Measurements from ENCODE around the gene STARD7.
"Not testable (repeated sequence)": the region's sequence is repeated elsewhere in the genome, so short reads cannot be mapped to it uniquely, and the experiment has no call there.

STARD7 gene

DNA sequence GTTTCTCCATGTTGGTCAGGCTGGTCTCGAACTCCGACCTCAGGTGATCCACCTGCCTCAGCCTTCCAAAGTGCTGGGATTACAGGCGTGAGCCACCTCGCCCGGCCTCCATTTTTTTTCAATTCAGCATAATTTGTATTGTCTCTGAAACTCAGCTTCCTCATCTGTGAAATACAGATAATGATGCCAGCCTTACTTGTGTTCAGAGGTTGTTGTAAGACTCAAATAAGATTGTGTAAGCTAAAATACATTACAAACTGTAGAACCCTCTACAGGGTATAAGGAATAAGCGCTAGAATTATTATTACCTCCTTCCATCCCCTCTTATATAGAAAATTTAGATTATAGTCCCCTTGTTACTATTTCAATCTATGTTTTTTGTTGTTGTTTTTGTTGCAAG, 24.8 kb upstream of the STARD7 start:
- no peak for DNase-seq

GRCh38 chr2:96231316-96231715, 22.7 kb upstream of the STARD7 start:
- DNase-seq = no peak

DNA sequence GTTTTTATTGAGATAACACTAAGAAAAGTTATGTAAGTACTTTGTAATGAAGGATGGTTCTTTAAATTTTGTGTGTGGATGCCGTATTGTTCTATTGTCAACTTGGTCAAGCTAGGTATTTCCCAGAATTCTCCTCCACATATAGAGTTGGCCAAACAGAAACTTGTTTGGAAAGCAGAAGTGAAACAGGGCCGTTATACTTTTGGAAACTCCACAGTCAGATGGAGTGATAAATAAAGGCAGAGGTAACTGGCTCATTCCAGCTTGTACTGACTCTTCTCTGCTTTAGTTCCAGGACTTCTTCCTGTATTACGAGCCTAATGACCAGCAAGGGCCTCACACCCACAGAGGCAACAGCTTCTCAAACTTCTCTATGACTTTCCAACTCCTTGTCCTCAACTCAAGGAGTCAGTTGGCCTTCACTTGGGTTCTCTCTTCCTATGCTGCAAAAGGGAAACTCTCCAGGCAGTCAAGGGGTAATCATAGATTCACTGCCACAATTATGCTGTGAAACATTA, 16.4 kb upstream of the STARD7 start:
- no peak for DNase-seq

- DNase-seq = not testable (repeated sequence)
These were observed 12.5 kb upstream of the STARD7 start for GRCh38 chr2:96221106-96221505.

DNA sequence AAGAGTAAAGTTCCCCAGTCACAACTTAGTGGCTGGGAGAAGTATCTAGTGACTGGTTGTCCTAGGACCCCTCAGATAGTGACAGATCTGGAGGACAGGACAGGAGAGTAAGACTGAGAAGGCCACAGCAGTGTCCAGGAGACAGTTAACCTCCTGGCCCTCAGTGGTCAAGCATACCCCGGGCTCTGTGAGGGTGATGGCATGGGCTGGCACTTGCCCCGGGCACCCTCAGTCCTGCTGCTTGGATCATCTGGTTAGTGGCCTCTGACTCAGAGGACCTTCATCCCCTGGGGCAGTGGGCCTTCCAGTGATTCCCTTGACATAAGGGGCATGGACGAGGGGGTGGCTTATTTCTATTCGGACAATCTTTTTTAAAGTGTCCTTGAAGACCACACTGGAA, 11.3 kb upstream of the STARD7 start:
- DNase-seq = not testable (repeated sequence)

DNA sequence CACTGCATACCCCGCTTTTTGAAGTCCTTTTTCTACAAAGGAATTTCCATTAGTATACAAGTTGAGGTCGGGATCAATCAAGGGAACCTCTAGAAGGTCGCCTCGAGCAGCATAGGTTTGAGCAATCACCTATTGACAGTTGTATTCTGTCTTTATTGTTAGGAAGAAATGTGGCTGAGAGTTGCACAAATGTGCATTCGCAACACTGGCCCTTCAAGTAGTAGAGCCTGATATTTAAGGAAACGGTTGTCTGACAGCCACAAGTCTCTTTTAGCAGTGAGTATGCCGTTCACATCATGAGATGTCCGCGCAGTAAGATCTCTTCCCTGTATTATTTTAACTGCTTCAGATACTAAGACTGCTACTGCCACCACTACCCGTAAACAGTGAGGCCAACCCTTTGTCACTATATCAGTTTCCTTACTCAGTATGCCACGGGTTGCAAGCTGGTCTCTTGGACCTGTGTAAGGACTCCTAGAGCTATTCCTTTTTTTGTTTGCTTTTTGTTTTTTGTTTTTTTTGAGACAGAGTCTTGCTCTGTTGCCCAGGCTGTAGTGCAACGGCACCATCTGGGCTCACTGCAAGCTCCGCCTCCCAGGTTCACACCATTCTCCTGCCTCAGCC, 10.0 kb upstream of the STARD7 start:
- no peak for DNase-seq

GRCh38 chr2:96214554-96214953, 5.9 kb upstream of the STARD7 start:
- DNase-seq = no peak

- DNase-seq = no peak
These were observed 4.8 kb upstream of the STARD7 start for GRCh38 chr2:96213379-96213778.

- DNase-seq = no peak
These were observed 3.7 kb upstream of the STARD7 start for GRCh38 chr2:96212339-96212738.

GRCh38 chr2:96209729-96210085, 1.1 kb upstream of the STARD7 start:
- no peak for DNase-seq

- DNase-seq = no peak
These were observed 543 bp upstream of the STARD7 start for GRCh38 chr2:96209011-96209728.

DNA sequence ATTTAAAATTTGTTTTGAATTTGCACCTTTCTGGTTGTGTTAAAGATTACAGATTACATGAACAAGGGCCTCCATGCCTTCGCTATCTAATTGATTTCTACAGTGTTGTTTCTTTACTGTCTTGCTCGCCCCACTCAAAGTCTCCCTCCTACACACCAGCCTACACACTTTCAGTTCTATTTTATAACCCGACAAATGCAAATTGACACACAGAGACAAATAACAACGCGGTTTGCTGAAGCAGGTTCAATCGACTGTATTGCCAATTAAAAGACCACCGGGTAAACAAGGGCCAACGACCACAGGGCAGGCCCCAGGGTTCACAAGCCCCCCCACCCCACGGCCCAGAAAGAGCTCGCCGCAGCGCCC, 869 bp downstream of the STARD7 start:
- DNase-seq = no peak

DNA sequence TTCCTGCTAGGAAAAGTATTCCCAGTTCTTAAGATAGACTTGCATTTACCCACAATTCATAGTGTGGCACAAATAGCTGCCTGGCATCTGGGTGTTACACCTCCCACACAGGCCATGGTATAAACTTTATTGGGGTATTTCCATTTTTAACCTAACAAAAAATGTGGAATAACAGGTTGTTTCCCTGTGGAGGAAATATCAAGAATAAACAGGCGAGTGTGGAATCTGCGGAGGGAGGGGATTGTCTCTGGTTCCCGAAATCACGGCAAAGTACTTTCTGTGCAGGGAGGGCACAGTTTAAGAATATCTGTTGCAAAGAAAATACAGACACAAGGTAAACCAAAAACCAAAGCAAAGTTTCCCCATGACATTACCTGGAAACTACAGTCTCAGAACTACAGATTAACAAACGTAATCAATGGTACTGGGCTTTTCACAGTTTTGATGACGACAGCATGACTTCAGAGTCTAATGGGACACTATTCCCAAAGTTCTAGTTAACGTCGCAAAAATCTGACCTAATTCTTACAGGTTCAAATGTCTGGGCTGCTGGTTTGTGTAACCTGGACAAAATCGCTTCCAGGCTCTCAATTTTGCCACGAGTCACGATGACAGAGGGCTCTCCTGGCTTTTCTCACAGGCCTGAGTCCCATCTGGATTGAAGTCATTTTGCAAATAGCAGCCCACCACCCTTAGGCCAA, 1.4 kb downstream of the STARD7 start:
- DNase-seq = no peak

DNA sequence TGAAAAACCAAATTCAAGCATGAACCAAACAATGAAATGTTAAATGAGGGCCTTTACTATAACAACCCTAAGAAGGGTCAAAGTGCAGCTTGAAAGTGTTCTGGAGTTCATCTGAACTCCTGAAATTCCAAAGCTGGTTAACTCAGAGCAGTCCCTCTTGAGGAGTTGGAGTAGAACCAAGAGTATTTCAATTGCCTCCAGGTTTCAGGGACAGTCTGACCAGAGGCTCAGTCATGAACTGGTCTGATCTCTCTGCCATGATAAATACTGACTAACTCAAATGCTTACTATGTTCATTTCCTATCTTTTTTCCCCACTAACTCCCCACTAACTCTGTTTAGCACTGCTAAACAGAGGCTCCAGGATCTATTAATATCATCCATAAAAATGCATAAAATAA, 2.7 kb downstream of the STARD7 start:
- DNase-seq = no peak

GRCh38 chr2:96204836-96205624, 3.6 kb downstream of the STARD7 start:
- DNase-seq = no peak

DNA sequence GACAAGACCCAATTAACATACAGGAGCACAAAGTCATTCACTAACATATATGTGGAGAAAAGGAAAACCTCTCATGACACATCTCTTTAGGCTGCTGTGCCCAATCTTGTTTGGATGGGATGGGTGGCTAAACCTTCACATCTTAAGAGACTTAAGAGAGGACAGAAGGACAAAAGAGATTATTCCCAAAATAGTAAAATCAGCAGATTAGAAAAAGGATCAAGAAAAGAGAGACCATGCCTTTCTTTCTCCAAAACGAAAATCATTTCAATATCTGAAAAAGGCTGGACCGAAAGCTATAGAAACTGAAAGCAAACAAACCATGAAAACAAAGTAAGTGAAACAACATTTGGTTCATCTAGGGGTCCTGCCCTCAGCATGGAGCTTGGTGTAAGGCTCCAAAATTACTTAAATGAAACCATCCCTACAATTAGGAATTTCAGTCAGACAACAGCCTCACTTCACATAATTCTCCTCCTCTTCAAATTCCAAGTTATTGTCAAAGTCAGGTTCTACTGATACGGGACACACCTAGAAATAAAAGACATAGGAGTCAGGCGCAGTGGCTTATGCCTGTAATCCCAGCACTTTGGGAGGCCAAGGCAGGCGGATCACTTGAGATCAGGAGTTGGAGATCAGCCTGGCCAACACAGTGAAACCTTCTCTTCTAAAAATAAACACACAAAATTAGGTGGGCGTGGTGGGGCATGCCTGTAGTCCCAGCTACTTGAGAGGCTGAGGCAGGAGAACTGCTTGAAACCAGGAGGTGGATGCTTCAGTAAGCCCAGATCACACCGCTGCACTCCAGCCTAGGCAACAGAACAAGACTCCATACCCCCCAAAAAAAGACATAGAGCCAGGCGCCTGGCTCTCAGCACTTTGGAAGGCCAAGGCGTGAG, 5.2 kb downstream of the STARD7 start:
- no peak for DNase-seq

- no peak for DNase-seq
These were observed 6.3 kb downstream of the STARD7 start for GRCh38 chr2:96202152-96202854.

GRCh38 chr2:96201338-96201737, 7.3 kb downstream of the STARD7 start:
- no peak for DNase-seq

DNA sequence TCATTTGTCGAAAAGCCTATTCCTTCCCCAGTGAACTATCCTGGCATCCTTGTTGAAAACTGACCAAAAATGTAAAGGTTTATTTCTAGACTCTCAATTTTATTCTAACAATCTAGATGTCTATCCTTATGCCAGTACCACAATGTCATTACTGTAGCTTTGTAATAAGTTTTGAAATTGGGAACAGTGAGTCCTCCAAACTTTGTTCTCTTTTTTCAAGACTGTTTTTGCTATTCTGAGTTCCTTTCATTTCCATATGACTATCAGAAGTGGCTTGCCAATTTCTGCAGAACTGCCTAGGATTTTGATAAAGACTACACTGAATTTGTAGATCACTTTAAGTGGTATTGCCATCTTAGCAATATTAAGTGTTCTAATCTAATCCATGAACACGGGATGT, 9.7 kb downstream of the STARD7 start:
- no peak for DNase-seq

GRCh38 chr2:96197546-96198255, 10.9 kb downstream of the STARD7 start:
- DNase-seq = no peak

All from 8988T (cell line).